ENCODE results near the gene NLRP1.

- no peak for TF ChIP-seq CTCF (IDR thresholded peaks at IDR 0.05)
- no peak for TF ChIP-seq POLR2A (IDR thresholded peaks at IDR 0.05)
Measured at GRCh38 chr17:5467416-5467815, 116.9 kb downstream of the NLRP1 start.

Measured in adrenal gland (tissue), 5 donors.